BJ (cell line): ENCODE measurements around the gene SIRPG. TPM values are rescaled to one million over a fixed set of nuclear protein-coding genes. Genes with fewer than 3 reads are reported as not detected.

ENCODE experiments used
- CTCF ChIA-PET: fragments of 350-600 bp; formaldehyde crosslinking; extraction: SDS; loops from one replicate; lab custom pipeline; 2021; ENCODE audit warnings: antibody characterized with exemption, inconsistent platforms; lab: Yijun Ruan, JAX
- POLR2A ChIA-PET: fragments of 300-600 bp; sonication (Branson Sonifier 250); formaldehyde crosslinking; extraction: SDS; loops from one replicate; lab custom pipeline; 2021; ENCODE audit warnings: antibody characterized with exemption; lab: Charles Lee
- DNase-seq: peaks from one replicate; pipeline ENCODE4 v3.0.0-alpha.2; 2011; ENCODE audit warnings: low read depth
- H3K27me3 ChIP-seq: 2 replicates; pipeline ENCODE4 v1.6.0; 2011; ENCODE audit warnings: low read length; ENCODE audit not compliant: control insufficient read depth, insufficient read depth
- H3K36me3 ChIP-seq: 2 replicates; pipeline ENCODE4 v1.5.1; 2011; ENCODE audit warnings: low read length; ENCODE audit not compliant: control insufficient read depth, insufficient read depth
- H3K4me3 ChIP-seq: 2 replicates; pipeline ENCODE4 v1.5.1; 2011; ENCODE audit warnings: low read depth, mild to moderate bottlenecking, control low read depth, low read length
- polyA plus RNA-seq: library from polyadenylated mRNA; depleted of rRNA; stranded (reverse); fragments of >200 nt; gene quantifications from 2 replicates; pipeline ENCODE4 v1.2.3, GENCODE V29; 2011
- TF ChIP-seq, protein P1 (sequence below): IDR thresholded peaks from 2 replicates; pipeline ENCODE4 v1.5.1; 2011; ENCODE audit warnings: low read depth, mild to moderate bottlenecking, control low read depth, inconsistent platforms, low read length, moderate library complexity; ENCODE audit not compliant: insufficient read depth

SIRPG gene
- polyA plus RNA-seq, 1 experiment = not detected

DNA sequence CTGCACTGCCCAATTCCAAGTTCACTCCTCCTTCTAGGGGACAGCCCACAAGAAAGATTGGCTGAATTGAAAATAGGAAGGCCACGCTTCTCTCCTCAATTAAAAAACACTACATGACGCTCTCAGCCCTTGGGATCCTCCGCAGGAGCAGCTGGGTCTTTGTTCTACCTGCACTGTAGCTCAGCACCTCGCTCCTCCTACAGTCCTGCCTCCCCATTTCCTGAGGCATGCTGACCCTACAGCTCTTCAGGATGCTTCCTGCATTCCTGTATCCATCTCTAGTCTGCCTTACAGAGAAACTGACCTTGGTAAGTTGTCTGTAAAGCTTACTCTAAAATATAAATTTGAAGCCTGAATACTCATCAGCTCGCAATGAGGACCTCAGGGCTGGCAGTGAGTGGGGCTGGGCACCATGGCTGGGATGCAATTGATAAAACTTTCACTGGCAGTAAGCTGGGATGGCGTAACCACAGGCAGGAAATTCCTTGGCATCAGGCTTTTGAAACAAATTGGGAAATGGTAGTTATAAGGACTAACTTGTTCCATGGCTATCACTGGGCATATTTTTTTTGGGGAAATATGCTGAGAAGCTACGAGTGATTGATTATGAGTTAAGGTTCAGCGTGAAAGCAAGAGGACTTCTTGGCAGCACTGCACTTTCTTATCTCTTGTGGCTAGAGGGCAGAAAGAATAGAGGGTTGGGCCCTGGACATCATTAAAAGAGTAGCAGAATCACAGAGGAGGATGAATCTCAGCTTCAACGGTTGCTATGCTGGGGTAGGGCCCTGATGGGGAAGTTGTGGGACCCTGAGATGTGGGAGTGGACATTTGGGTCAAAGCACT, 26.0 kb downstream of the SIRPG start:
- TF ChIP-seq, protein P1, sequence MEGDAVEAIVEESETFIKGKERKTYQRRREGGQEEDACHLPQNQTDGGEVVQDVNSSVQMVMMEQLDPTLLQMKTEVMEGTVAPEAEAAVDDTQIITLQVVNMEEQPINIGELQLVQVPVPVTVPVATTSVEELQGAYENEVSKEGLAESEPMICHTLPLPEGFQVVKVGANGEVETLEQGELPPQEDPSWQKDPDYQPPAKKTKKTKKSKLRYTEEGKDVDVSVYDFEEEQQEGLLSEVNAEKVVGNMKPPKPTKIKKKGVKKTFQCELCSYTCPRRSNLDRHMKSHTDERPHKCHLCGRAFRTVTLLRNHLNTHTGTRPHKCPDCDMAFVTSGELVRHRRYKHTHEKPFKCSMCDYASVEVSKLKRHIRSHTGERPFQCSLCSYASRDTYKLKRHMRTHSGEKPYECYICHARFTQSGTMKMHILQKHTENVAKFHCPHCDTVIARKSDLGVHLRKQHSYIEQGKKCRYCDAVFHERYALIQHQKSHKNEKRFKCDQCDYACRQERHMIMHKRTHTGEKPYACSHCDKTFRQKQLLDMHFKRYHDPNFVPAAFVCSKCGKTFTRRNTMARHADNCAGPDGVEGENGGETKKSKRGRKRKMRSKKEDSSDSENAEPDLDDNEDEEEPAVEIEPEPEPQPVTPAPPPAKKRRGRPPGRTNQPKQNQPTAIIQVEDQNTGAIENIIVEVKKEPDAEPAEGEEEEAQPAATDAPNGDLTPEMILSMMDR = no peak
- CTCF ChIA-PET = no interaction called here
- Histone ChIP-seq H3K36me3 (no peaks in the 10 kb centered on the region), H3K27me3 (no peaks in the 10 kb centered on the region), H3K4me3 (no peak overlapping the region)
- no peak for DNase-seq
- POLR2A ChIA-PET = no interaction called here

DNA sequence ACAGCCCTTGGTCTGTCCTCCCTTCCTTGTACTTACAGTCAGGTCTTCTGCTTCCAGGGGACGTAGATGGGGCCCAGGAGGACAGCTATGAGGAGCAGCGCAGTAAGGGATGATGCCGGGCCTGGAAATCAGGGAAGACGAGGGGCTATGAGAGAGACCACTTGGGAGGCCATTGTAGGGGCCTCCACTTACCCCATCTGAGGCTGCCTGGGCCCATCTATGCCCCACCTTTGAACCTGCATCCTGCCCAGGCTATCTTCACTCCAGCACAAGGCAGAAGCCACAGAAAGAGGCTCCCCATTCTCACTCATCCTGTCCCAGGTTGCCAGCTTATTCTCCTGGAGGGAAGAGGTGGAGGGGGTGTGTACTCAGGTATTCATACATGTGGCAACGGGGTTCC, 27.4 kb downstream of the SIRPG start:
- Histone ChIP-seq H3K27me3 (0 out of 2 replicates have a peak, but pooled peaks cover 1% of the 10 kb centered on the region), H3K36me3 (no peaks in the 10 kb centered on the region), H3K4me3 (no peak overlapping the region)
- ChIA-PET POLR2A (no interaction called here), CTCF (no interaction called here)
- TF ChIP-seq, protein P1 = no peak
- DNase-seq = no peak

DNA sequence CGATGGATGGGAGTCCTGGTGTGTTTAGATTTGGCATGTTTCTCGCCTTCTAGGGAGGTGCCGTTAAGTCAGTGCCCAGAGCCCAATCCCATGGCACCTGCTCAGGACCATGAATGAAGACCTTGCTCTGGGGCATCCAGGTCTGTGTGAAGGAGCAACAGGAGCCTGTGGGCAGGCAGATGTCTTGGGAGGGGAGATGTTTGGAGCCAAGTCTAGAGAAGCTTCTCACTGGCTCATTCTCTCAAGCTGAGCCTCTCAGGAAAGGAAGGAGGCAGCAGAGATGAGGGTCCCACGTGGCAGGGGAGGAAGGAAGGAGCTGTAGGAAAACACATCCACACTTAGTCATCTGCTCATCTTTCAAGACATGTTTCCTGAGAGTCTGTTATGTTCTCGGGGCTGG, 28.3 kb downstream of the SIRPG start:
- no peak for DNase-seq
- CTCF ChIA-PET = no interaction called here
- H3K27me3 ChIP-seq = peaks cover 1% of the 10 kb centered on the region; the same call in 1 of the 2 replicates

DNA sequence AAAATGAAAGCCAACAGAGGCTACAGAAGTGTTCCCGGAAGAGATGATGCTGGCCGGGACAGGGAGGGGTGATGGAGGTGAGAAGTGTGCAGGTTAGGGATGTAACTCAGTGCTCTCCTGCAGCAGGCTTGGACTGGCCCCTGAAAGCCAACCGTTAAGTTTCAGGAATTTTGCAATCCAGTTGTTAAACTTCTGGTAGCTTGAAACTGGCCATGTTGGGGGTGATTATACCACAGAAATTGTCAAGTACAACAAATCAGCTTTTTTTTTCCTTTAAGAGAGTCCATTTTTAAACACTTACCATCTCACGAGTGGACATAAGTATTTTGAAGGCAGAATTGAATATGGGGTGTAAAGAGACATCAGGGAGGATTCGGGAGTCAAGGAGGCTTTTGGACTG, 29.0 kb downstream of the SIRPG start:
- TF ChIP-seq, protein P1 = no peak
- CTCF ChIA-PET = no interaction called here
- Histone ChIP-seq H3K4me3 (no peak overlapping the region), H3K27me3 (peaks cover 1% of the 10 kb centered on the region; the same call in 1 of the 2 replicates), H3K36me3 (no peaks in the 10 kb centered on the region)
- no peak for DNase-seq
- POLR2A ChIA-PET = no interaction called here

More for the DNA sequence above, 28.3 kb downstream of the SIRPG start:
- no peaks in the 10 kb centered on the region for H3K36me3 ChIP-seq
- TF ChIP-seq, protein P1 = no peak
- H3K4me3 ChIP-seq = no peak overlapping the region
- POLR2A ChIA-PET = no interaction called here

DNA sequence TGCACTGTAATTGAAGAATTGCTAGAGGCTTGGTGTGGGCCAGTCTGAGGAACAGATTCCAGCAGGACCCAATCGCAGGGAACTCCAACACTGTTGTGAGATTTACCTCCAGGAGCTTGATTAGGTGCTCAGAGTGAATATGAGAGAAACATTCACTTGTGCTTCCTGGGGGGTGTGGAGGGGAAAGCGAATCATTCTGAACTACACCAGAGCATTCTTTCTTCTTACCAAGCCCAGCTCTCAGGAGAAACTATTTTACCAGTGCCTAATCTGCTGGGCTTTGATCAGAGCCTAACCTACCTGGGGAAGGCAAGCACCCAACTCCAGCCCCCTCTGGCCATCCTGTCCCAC, 30.4 kb downstream of the SIRPG start:
- TF ChIP-seq, protein P1 = no peak
- Histone ChIP-seq H3K27me3 (peaks cover 1% of the 10 kb centered on the region; the same call in 1 of the 2 replicates), H3K4me3 (no peak overlapping the region), H3K36me3 (no peaks in the 10 kb centered on the region)
- CTCF ChIA-PET = interaction anchor here (0.7 to 1.1 kb wide), 2 partner anchors 56 to 60 kb away, joined by 3 read pairs; no protein-coding TSS in a partner anchor
- POLR2A ChIA-PET = no interaction called here
- no peak for DNase-seq
